ENCODE measurements around the gene GALNT1.
A peak's percentile ranks its signal among the peaks of the same experiment; 100 is the strongest.

Gene GALNT1

DNA sequence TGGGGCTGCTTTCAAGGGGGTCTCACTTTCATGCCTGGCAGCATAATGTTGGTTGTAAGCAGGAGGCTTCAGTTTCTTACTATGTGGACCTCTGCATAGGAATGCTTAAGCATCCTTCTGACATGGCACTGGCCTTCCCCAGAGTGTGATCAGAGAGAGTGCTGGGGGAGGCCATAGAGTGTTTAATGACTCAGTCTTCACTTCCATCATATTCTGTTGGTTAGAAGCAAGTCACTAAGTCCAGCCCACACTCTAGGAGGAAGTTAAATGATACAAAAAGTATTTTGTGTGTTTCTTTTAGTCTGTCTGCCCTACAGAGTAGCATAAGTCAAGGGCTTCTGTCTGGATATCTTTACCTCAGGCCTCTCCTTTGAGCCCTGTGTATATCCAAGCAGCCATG lies 64.9 kb downstream of the GALNT1 start:
- TF ChIP-seq SPI1 (IDR thresholded peaks at IDR 0.05; ENCODE audit: low read depth, low read length) (no peak), POU2F2 (IDR thresholded peaks at IDR 0.05; ENCODE audit: low read depth, low read length) (no peak), PAX5 (IDR thresholded peaks at IDR 0.05; ENCODE audit: insufficient read depth, low read length, severe bottlenecking) (no peak), TAF1 (IDR thresholded peaks at IDR 0.05; ENCODE audit: low read depth, low read length) (no peak), POLR2AphosphoS5 (IDR thresholded peaks at IDR 0.05; ENCODE audit: low read depth, low read length) (no peak), POLR2A (IDR thresholded peaks at IDR 0.05; ENCODE audit: low read depth, low read length) (no peak)
- no peak for FAIRE-seq

GRCh38 chr18:35653392-35654135 lies 72.0 kb downstream of the GALNT1 start:
- TF ChIP-seq POU2F2 (IDR thresholded peaks at IDR 0.05; ENCODE audit: low read depth, low read length), result no peak
- TF ChIP-seq POLR2A (IDR thresholded peaks at IDR 0.05; ENCODE audit: low read depth, low read length), result no peak
- no peak for TF ChIP-seq PAX5 (IDR thresholded peaks at IDR 0.05; ENCODE audit: insufficient read depth, low read length, severe bottlenecking)
- no peak for TF ChIP-seq SPI1 (IDR thresholded peaks at IDR 0.05; ENCODE audit: low read depth, low read length)
- no peak for TF ChIP-seq TAF1 (IDR thresholded peaks at IDR 0.05; ENCODE audit: low read depth, low read length)
- TF ChIP-seq POLR2AphosphoS5 (IDR thresholded peaks at IDR 0.05; ENCODE audit: low read depth, low read length), result no peak
- FAIRE-seq, result no peak
- no peak for DNase-seq (ENCODE audit: insufficient read length, low spot score)

More for the DNA sequence above, 64.9 kb downstream of the GALNT1 start:
- no peak for DNase-seq (ENCODE audit: insufficient read length, low spot score)

GRCh38 chr18:35658112-35658511 lies 76.6 kb downstream of the GALNT1 start:
- DNase-seq (ENCODE audit: insufficient read length, low spot score), result no peak
- TF ChIP-seq POLR2AphosphoS5 (IDR thresholded peaks at IDR 0.05; ENCODE audit: low read depth, low read length) (no peak), TAF1 (IDR thresholded peaks at IDR 0.05; ENCODE audit: low read depth, low read length) (no peak), POU2F2 (IDR thresholded peaks at IDR 0.05; ENCODE audit: low read depth, low read length) (no peak), PAX5 (IDR thresholded peaks at IDR 0.05; ENCODE audit: insufficient read depth, low read length, severe bottlenecking) (no peak), POLR2A (IDR thresholded peaks at IDR 0.05; ENCODE audit: low read depth, low read length) (no peak), SPI1 (IDR thresholded peaks at IDR 0.05; ENCODE audit: low read depth, low read length) (no peak)
- FAIRE-seq, result no peak

DNA sequence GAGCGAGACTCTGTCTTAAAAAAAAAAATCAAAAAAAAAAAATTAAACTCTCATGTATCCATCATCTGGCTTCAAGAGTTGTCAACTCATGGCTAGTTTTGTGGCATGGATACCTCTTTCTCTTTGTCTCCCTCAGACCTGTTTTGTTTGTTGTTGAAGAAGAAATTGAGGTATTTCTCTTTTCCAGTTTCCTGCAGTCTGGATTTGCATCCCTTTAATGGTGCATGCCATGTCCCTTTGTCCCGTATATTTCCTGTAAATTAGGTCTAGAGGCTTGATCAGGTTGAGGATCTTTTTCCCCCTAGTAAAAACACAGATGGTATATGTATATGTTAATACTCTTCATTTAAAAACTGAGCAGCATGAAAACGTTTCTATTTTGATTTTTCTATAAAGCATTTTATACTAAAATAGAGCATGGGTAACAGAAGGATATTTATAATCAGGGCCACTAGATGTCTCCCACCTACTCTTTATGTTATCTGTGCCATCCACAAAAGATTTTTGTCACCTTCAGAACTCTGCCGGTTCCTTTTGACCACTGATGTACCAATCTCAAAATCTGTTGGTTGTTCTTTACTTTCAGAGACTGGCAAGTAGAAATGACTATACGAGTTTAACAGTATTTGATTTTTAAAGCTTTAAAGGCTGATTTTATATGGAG lies 80.1 kb downstream of the GALNT1 start:
- DNase-seq (ENCODE audit: insufficient read length, low spot score), result no peak
- FAIRE-seq, result no peak
- no peak for TF ChIP-seq PAX5 (IDR thresholded peaks at IDR 0.05; ENCODE audit: insufficient read depth, low read length, severe bottlenecking)
- TF ChIP-seq TAF1 (IDR thresholded peaks at IDR 0.05; ENCODE audit: low read depth, low read length), result no peak
- no peak for TF ChIP-seq SPI1 (IDR thresholded peaks at IDR 0.05; ENCODE audit: low read depth, low read length)
- no peak for TF ChIP-seq POLR2A (IDR thresholded peaks at IDR 0.05; ENCODE audit: low read depth, low read length)
- no peak for TF ChIP-seq POLR2AphosphoS5 (IDR thresholded peaks at IDR 0.05; ENCODE audit: low read depth, low read length)
- no peak for TF ChIP-seq POU2F2 (IDR thresholded peaks at IDR 0.05; ENCODE audit: low read depth, low read length)

DNA sequence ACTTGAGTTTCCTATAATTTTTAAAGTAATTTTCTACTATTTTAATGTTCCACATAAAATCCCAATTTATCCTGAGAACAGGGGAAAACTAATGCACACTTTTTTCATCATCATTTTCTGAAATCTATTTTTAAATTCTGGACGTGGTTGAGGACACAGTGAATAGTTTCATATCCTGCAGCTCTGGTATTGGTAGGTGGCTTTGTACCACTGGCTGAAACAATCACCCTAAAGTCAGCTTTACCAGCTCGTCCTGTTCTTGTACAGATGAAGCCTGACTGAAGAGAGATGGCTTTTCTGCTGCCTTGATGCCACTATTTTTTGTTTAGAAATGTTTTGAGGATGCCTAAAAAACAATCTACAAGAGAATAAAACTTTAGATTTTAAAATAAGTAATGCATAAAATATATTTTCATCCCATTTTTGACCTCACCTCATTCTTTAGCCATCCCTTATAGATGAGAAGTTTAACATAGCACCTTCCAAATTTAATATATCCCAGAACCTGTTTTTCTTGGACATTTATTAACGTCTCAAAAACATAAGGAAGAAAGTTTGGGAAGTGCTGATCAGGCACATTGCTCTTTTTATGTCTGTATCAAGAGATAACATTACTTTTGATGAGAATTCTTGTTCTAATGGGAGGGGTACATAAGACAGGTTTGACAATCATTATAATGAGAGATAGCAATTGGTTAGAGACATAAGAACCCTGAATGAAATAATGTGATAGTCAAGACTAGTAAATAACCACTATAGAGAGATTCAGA lies 80.9 kb downstream of the GALNT1 start:
- no peak for DNase-seq (ENCODE audit: insufficient read length, low spot score)
- FAIRE-seq, result peak; percentile 76
- no peak for TF ChIP-seq PAX5 (IDR thresholded peaks at IDR 0.05; ENCODE audit: insufficient read depth, low read length, severe bottlenecking)
- no peak for TF ChIP-seq POU2F2 (IDR thresholded peaks at IDR 0.05; ENCODE audit: low read depth, low read length)
- TF ChIP-seq POLR2AphosphoS5 (IDR thresholded peaks at IDR 0.05; ENCODE audit: low read depth, low read length), result no peak
- no peak for TF ChIP-seq SPI1 (IDR thresholded peaks at IDR 0.05; ENCODE audit: low read depth, low read length)
- no peak for TF ChIP-seq POLR2A (IDR thresholded peaks at IDR 0.05; ENCODE audit: low read depth, low read length)
- TF ChIP-seq TAF1 (IDR thresholded peaks at IDR 0.05; ENCODE audit: low read depth, low read length), result no peak

DNA sequence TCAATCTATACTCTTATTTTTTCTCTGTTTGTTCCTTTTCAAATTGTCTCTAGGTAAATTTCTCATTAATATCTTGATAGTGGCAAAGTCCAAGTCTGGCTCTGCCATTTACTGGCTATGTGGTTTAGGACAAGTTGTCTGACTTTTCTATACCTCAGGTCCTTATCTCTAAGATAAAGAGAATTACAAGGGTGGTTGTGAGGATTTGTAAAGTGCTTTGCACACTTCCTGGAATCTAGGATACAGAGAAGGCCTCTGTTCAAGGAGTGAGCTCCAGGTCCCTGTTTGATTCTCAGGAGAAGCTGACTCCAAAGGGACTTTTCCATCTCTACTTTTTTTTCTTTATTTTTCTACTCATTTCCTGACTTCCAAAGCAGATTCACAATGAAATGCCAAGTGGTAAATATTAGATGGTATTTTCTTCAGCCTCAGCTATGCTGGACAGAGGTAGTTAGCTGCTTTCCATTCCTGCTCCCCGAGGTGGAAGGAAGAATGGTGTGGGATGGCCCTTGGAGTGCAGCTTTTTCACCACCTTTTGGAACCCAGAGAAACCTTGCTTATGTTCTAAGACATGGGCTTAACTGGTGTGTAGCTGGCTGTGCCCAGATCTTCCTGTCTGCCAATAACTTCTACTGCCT lies 90.5 kb downstream of the GALNT1 start:
- no peak for FAIRE-seq
- no peak for DNase-seq (ENCODE audit: insufficient read length, low spot score)

DNA sequence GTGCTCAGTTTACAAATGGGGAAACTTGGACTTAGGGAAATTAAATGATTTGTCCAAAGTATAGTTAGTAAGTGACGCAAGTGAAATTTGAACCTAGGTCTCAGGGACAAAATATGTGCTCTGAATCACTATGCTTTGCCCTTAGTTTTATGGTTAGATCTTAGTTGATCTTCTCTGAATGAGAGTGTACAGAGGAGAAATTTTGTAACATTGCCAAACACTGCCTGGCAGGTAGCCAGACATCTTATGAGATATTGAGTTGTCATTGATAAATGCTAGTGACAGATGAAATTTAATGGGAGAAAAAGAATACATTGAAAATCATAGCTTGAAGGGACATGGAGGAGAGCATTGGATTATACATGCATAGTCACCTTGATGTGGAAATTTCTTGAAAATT lies 91.4 kb downstream of the GALNT1 start:
- DNase-seq (ENCODE audit: insufficient read length, low spot score) (no peak), FAIRE-seq (no peak)
- TF ChIP-seq TAF1 (IDR thresholded peaks at IDR 0.05; ENCODE audit: low read depth, low read length), result no peak
- TF ChIP-seq POLR2AphosphoS5 (IDR thresholded peaks at IDR 0.05; ENCODE audit: low read depth, low read length), result no peak
- TF ChIP-seq SPI1 (IDR thresholded peaks at IDR 0.05; ENCODE audit: low read depth, low read length), result no peak
- TF ChIP-seq PAX5 (IDR thresholded peaks at IDR 0.05; ENCODE audit: insufficient read depth, low read length, severe bottlenecking), result no peak
- no peak for TF ChIP-seq POLR2A (IDR thresholded peaks at IDR 0.05; ENCODE audit: low read depth, low read length)
- no peak for TF ChIP-seq POU2F2 (IDR thresholded peaks at IDR 0.05; ENCODE audit: low read depth, low read length)

More for the DNA sequence above, 90.5 kb downstream of the GALNT1 start:
- TF ChIP-seq TAF1 (IDR thresholded peaks at IDR 0.05; ENCODE audit: low read depth, low read length) (no peak), POLR2A (IDR thresholded peaks at IDR 0.05; ENCODE audit: low read depth, low read length) (no peak), SPI1 (IDR thresholded peaks at IDR 0.05; ENCODE audit: low read depth, low read length) (no peak), PAX5 (IDR thresholded peaks at IDR 0.05; ENCODE audit: insufficient read depth, low read length, severe bottlenecking) (no peak)

- TF ChIP-seq SPI1 (IDR thresholded peaks at IDR 0.05; ENCODE audit: low read depth, low read length) (no peak), TAF1 (IDR thresholded peaks at IDR 0.05; ENCODE audit: low read depth, low read length) (no peak), POU2F2 (IDR thresholded peaks at IDR 0.05; ENCODE audit: low read depth, low read length) (no peak), POLR2A (IDR thresholded peaks at IDR 0.05; ENCODE audit: low read depth, low read length) (no peak), PAX5 (IDR thresholded peaks at IDR 0.05; ENCODE audit: insufficient read depth, low read length, severe bottlenecking) (no peak), POLR2AphosphoS5 (IDR thresholded peaks at IDR 0.05; ENCODE audit: low read depth, low read length) (no peak)
- no peak for DNase-seq (ENCODE audit: insufficient read length, low spot score)
- no peak for FAIRE-seq
These were observed 92.1 kb downstream of the GALNT1 start for GRCh38 chr18:35673682-35674081.

All from GM12891 (cell line).